AG04450 (cell line): ENCODE results near the gene DNASE1L2. TPM values are rescaled to one million over a fixed set of nuclear protein-coding genes. Genes with fewer than 3 reads are reported as not detected.

Source experiments
- CTCF ChIA-PET: fragments of 300-600, 350-600 bp; formaldehyde crosslinking; extraction: SDS; loops from one replicate; lab custom pipeline; 2022; ENCODE audit warnings: antibody characterized with exemption, inconsistent platforms; lab: Charles Lee
- POLR2A ChIA-PET: fragments of 350-600 bp; formaldehyde crosslinking; extraction: SDS; loops from one replicate; lab custom pipeline; 2021; ENCODE audit warnings: antibody characterized with exemption, inconsistent platforms; lab: Yijun Ruan, JAX
- DNase-seq: peaks from one replicate; pipeline ENCODE4 v3.0.0-alpha.2; 2011; ENCODE audit warnings: low read depth, low spot score
- H3K27ac ChIP-seq: one replicate; pipeline ENCODE4 v1.5.1; 2012; ENCODE audit warnings: low read depth, low read length, control low read depth
- H3K27me3 ChIP-seq: one replicate; pipeline ENCODE4 v1.6.0; 2012; ENCODE audit warnings: low read length; ENCODE audit not compliant: control insufficient read depth, insufficient read depth
- H3K4me3 ChIP-seq: 2 replicates; pipeline ENCODE4 v1.5.1; 2011; ENCODE audit warnings: mild to moderate bottlenecking, low read depth, low read length, control low read depth
- H3K9me3 ChIP-seq: 2 replicates; pipeline ENCODE4 v1.5.1; 2012; ENCODE audit warnings: low read length; ENCODE audit not compliant: control insufficient read depth, insufficient read depth
- CTCF ChIP-seq: IDR thresholded peaks from 2 replicates; pipeline ENCODE4 v1.5.1; 2011; ENCODE audit warnings: low read depth, low read length, control low read depth, inconsistent platforms
- polyA plus RNA-seq: library from polyadenylated mRNA; depleted of rRNA; stranded (reverse); fragments of >200 nt; gene quantifications from 2 replicates; pipeline ENCODE4 v1.2.3, GENCODE V29; 2011

Gene DNASE1L2
- polyA plus RNA-seq, 1 experiment: 0.14 TPM

GRCh38 chr16:2189252-2189893 is 46.9 kb upstream of the DNASE1L2 start:
- no peak overlapping the region for H3K4me3 ChIP-seq
- DNase-seq: no peak
- H3K27me3 ChIP-seq: peaks cover 13% of the 10 kb centered on the region
- no peak overlapping the region for H3K27ac ChIP-seq
- H3K9me3 ChIP-seq: no peaks in the 10 kb centered on the region; the same call in 1 of the 2 replicates
- ChIA-PET CTCF (no interaction called here), POLR2A (interaction anchor here (1.7 kb wide), 1 partner anchor 34 kb away, joined by 5 read pairs; the partner anchor contains the start of gene TRAF7)
- TF ChIP-seq CTCF: no peak

- H3K9me3 ChIP-seq: no peaks in the 10 kb centered on the region; the same call in 1 of the 2 replicates
- CTCF ChIA-PET: no interaction called here
- H3K4me3 ChIP-seq: no peak overlapping the region
- H3K27ac ChIP-seq: no peak overlapping the region
- TF ChIP-seq CTCF: no peak
- DNase-seq: no peak
- H3K27me3 ChIP-seq: peaks cover 20% of the 10 kb centered on the region
- POLR2A ChIA-PET: interaction anchor here (1.7 kb wide), 1 partner anchor 35 kb away, joined by 5 read pairs; the partner anchor contains the start of gene TRAF7
Observed at GRCh38 chr16:2190002-2190658, 46.1 kb upstream of the DNASE1L2 start.

- CTCF ChIA-PET: no interaction called here
- TF ChIP-seq CTCF: no peak
Observed at GRCh38 chr16:2190659-2191445, 45.4 kb upstream of the DNASE1L2 start.

GRCh38 chr16:2191446-2191706 is 44.9 kb upstream of the DNASE1L2 start:
- H3K27me3 ChIP-seq: peaks cover 26% of the 10 kb centered on the region
- no peak for TF ChIP-seq CTCF
- POLR2A ChIA-PET: interaction anchor here (1.8 kb wide), 1 partner anchor 36 kb away, joined by 8 read pairs; the partner anchor contains the start of gene TRAF7
- CTCF ChIA-PET: no interaction called here
- H3K27ac ChIP-seq: no peak overlapping the region
- no peak for DNase-seq
- H3K4me3 ChIP-seq: no peak overlapping the region
- peaks cover 3% of the 10 kb centered on the region; the same call in 1 of the 2 replicates for H3K9me3 ChIP-seq

More at GRCh38 chr16:2190659-2191445, 45.4 kb upstream of the DNASE1L2 start:
- POLR2A ChIA-PET: interaction anchor here (1.7 to 1.8 kb wide), 2 partner anchors 35 kb away, joined by 5 to 8 read pairs; partner anchors contain the start of gene TRAF7
- no peak for DNase-seq
- H3K4me3 ChIP-seq: no peak overlapping the region
- H3K27me3 ChIP-seq: peaks cover 28% of the 10 kb centered on the region
- H3K27ac ChIP-seq: no peak overlapping the region
- H3K9me3 ChIP-seq: peaks cover 3% of the 10 kb centered on the region; the same call in 1 of the 2 replicates
